Activated CD8-positive, alpha-beta memory T cell treated with anti-CD3 and anti-CD28 coated beads, Interleukin-2, amount 10 ng/mL, durations not matched to agents 7 days and 5 days (primary cell): ENCODE data around the gene TSGA10. TPM values are rescaled to one million over a fixed set of nuclear protein-coding genes. Genes with fewer than 3 reads are reported as not detected.
"Not testable (repeated sequence)": the region's sequence is repeated elsewhere in the genome, so short reads cannot be mapped to it uniquely, and the experiment has no call there.

ENCODE experiments used
- ATAC-seq: fragments of 150-1000 bp; cut with Tn5 transposase; one replicate; pipeline ENCODE4 v1.10.0; 2021; ENCODE audit warnings: moderate library complexity
- CTCF ChIA-PET: fragments of 350-600 bp; sonication (Branson Sonifier 250); formaldehyde crosslinking; loops from one replicate; lab custom pipeline; 2021; ENCODE audit warnings: antibody characterized with exemption; lab: Charles Lee
- DNase-seq: peaks from one replicate; pipeline ENCODE4 v3.0.0-alpha.2; 2020
- H3K27ac Mint-ChIP-seq: one replicate; pipeline ENCODE4 v1.8.0; 2021; ENCODE audit warnings: mild to moderate bottlenecking, mixed read lengths
- H3K27me3 Mint-ChIP-seq: one replicate; pipeline ENCODE4 v1.8.0; 2021; ENCODE audit warnings: mixed read lengths
- H3K36me3 Mint-ChIP-seq: one replicate; pipeline ENCODE4 v1.8.0; 2021; ENCODE audit warnings: mild to moderate bottlenecking, mixed read lengths
- H3K4me1 Mint-ChIP-seq: one replicate; pipeline ENCODE4 v1.8.0; 2021; ENCODE audit warnings: mixed read lengths
- H3K4me3 Mint-ChIP-seq: one replicate; pipeline ENCODE4 v1.8.0; 2021; ENCODE audit warnings: mild to moderate bottlenecking, moderate library complexity, mixed read lengths
- H3K9me3 Mint-ChIP-seq: one replicate; pipeline ENCODE4 v1.8.0; 2022; ENCODE audit warnings: low read depth, mixed read lengths
- total RNA-seq, 2 experiments: library from RNA; stranded (reverse); gene quantifications; one replicate each; pipeline ENCODE4 v1.2.3, GENCODE V29; 2021

TSGA10 gene
- total RNA-seq, 2 experiments from 2014 or later, result 5.0 to 7.2 TPM

DNA sequence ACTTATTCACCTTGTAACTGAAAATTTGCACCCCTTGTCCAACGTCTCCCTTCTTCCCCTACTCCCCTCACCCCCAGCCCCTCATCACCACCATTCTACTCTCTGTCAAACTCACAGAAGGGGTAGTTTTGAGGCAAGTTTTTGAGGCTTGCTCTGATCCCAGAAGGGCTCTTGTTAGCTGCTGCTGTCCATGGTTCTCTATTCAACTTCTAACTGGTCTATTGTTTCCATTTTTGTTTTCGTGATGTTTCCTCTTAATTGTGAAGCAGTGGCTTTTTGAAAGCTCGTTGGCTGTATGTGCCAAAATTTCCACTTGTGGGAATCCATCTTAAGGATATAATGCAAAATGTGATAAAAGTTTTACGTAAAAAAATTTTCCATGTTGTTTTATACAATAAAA lies 126.2 kb downstream of the TSGA10 start:
- Mint-ChIP-seq H3K27me3 (peaks cover 14% of the 10 kb centered on the region), H3K27ac (no peak overlapping the region), H3K4me3 (no peak overlapping the region), H3K36me3 (peaks cover 11% of the 10 kb centered on the region), H3K9me3 (peaks cover 7% of the 10 kb centered on the region), H3K4me1 (peaks cover 23% of the 10 kb centered on the region)
- CTCF ChIA-PET, result no interaction called here
- ATAC-seq (no peak), DNase-seq (no peak)

DNA sequence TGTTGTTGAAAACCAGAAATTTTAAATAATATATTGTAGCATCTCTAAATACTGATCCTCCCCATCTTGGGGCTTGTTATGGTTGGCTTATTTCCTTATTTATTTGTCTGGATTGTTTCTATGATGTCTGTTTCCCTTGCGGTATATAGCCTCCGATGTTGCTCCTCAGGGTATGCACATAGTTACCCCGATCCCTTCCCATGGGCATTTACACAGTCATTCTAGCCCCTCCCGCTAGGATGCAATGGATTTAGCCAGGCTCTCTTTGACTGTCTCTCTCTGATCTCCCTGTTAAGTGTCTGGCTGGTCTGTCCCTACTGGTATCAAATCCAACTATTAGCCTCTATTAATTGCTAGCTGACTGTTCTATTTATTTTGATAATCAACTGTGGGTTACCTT lies 126.9 kb downstream of the TSGA10 start:
- Mint-ChIP-seq H3K4me1 (peaks cover 18% of the 10 kb centered on the region), H3K9me3 (peaks cover 7% of the 10 kb centered on the region), H3K4me3 (no peak overlapping the region)

DNA sequence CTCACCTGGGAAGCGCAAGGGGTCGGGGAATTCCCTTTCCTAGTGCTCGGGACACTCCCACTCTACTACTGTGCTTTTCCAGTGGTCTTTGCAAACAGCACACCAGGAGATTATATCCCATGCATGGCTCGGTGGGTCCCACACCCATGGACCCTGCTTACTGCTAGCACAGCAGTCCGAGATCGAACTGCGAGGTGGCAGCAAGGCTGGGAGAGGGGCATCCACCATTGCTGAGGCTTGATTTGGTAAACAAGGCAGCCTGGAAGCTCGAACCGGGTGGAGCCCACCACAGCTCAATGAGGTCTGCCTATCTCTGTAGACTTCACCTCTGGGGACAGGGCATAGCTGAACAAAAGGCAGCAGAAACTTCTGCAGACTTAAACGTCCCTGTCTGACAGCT lies 154.0 kb downstream of the TSGA10 start:
- peaks cover 8% of the 10 kb centered on the region for H3K9me3 Mint-ChIP-seq
- DNase-seq (no peak), ATAC-seq (no peak)
- peaks cover 8% of the 10 kb centered on the region for H3K27me3 Mint-ChIP-seq
- H3K27ac Mint-ChIP-seq, result no peak overlapping the region
- H3K4me3 Mint-ChIP-seq, result no peak overlapping the region
- H3K4me1 Mint-ChIP-seq, result no peaks in the 10 kb centered on the region
- CTCF ChIA-PET, result no interaction called here
- no peaks in the 10 kb centered on the region for H3K36me3 Mint-ChIP-seq

More for the DNA sequence above, 126.9 kb downstream of the TSGA10 start:
- peaks cover 12% of the 10 kb centered on the region for H3K36me3 Mint-ChIP-seq
- peaks cover 12% of the 10 kb centered on the region for H3K27me3 Mint-ChIP-seq
- CTCF ChIA-PET, result no interaction called here
- ATAC-seq (no peak), DNase-seq (no peak)
- no peak overlapping the region for H3K27ac Mint-ChIP-seq

DNA sequence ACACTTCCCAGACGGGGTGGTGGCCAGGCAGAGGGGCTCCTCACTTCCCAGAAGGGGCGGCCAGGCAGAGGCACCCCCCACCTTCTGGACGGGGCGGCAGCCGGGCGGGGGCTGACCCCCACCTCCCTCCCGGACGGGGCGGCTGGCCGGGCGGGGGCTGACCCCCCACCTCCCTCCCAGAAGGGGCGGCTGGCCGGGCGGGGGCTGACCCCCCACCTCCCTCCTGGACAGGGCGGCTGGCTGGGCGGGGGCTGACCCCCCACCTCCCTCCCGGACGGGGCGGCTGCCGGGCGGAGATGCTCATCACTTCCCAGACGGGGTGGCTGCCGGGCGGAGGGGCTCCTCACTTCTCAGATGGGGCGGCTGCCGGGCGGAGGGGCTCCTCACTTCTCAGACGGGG lies 166.0 kb downstream of the TSGA10 start:
- H3K4me3 Mint-ChIP-seq, DNase-seq, H3K36me3 Mint-ChIP-seq, H3K27ac Mint-ChIP-seq, H3K9me3 Mint-ChIP-seq, CTCF ChIA-PET, H3K4me1 Mint-ChIP-seq, ATAC-seq: not testable (repeated sequence)
- peaks cover 17% of the 10 kb centered on the region for H3K27me3 Mint-ChIP-seq

DNA sequence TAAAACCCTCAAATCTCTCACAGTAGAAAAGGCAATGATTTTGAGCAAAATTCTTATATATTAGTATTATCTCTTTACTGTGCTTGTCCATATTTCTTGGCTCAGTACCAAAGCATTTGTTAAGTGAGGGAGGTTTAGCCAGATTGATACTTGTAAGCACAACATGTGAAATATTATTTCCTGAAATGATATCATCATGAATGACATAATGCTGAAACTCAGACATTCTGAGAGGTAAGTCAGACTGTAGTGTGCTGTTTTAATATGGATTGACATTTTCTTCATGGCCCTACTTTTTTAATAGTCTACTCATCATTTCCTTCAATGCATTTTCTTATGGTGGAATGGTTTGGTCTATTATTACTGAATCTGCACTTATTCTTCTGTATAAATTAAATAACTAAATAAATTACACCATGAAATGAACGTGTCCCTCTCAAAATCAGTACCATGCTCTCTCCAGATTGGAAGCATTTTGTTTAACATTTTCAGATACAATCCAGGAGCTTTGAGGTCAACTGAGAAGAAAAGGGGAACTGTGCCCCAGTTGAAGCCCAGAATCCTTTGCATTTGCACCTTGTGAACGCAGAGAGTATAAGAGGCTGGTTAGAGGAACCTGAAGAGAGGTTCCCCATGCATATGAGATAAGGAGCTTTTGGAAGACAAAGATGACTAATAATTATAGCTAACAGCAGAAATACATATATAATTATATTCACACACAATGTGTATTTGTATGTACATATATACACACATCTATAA lies 168.7 kb downstream of the TSGA10 start:
- Mint-ChIP-seq H3K4me1 (no peaks in the 10 kb centered on the region), H3K27me3 (peaks cover 8% of the 10 kb centered on the region), H3K27ac (no peak overlapping the region), H3K9me3 (peaks cover 2% of the 10 kb centered on the region), H3K36me3 (no peaks in the 10 kb centered on the region), H3K4me3 (no peak overlapping the region)
- DNase-seq (no peak), ATAC-seq (no peak)
- CTCF ChIA-PET, result no interaction called here

DNA sequence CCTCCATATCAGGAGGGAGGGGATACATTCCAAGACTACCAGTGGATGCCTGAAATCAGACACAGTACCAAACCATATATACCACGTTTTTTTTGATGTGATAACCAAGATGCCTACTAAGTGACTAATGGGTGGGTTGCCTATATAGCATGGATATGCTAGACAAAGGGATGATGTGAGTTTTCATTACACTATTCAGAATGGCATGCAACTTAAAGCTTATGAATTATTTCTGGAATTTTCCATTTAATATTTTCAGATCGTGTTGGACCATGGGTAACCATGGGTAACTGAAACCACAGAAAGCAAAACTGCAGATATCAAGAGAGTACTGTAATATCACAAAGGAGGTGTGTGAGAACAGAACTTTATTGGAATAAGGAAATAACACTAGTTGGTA lies 179.1 kb downstream of the TSGA10 start:
- DNase-seq, result no peak
- H3K4me3 Mint-ChIP-seq, result no peak overlapping the region
- ATAC-seq, result no peak
- CTCF ChIA-PET, result no interaction called here
- no peaks in the 10 kb centered on the region for H3K36me3 Mint-ChIP-seq
- H3K4me1 Mint-ChIP-seq, result no peaks in the 10 kb centered on the region
- H3K27me3 Mint-ChIP-seq, result peaks cover 22% of the 10 kb centered on the region
- peaks cover 21% of the 10 kb centered on the region for H3K9me3 Mint-ChIP-seq
- no peak overlapping the region for H3K27ac Mint-ChIP-seq

DNA sequence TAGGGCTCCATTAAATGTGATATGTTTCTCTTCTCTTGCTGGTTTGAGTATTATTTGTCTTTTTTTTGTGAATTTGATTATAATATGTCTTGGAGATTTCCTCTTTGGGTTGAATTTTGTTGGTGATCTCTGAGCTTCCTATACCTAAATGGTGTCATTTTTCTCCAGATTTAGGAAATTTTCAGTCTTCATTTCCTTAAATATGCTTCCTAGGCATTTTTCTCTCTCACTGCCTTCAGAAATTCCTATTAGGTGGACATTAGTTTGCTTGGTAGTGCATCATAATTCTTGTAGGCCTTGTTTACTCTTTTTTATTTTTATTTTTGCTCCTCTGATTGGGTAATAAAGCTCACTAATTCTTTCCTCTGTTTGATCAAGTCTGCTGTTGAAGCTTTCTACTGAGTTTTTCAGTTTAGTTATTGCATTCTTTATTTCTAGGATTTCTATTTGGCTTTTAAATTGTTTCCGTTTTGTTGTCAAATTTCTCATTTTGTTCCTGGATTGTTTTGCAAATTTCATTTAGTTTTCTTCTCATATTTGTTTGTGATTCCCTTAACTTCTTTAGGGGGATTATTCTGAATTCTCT lies 182.1 kb downstream of the TSGA10 start:
- CTCF ChIA-PET, result no interaction called here
- H3K36me3 Mint-ChIP-seq, result no peaks in the 10 kb centered on the region
- ATAC-seq (no peak), DNase-seq (no peak)
- peaks cover 28% of the 10 kb centered on the region for H3K27me3 Mint-ChIP-seq
- H3K27ac Mint-ChIP-seq, result no peak overlapping the region
- peaks cover 21% of the 10 kb centered on the region for H3K9me3 Mint-ChIP-seq
- no peaks in the 10 kb centered on the region for H3K4me1 Mint-ChIP-seq
- H3K4me3 Mint-ChIP-seq, result no peak overlapping the region

DNA sequence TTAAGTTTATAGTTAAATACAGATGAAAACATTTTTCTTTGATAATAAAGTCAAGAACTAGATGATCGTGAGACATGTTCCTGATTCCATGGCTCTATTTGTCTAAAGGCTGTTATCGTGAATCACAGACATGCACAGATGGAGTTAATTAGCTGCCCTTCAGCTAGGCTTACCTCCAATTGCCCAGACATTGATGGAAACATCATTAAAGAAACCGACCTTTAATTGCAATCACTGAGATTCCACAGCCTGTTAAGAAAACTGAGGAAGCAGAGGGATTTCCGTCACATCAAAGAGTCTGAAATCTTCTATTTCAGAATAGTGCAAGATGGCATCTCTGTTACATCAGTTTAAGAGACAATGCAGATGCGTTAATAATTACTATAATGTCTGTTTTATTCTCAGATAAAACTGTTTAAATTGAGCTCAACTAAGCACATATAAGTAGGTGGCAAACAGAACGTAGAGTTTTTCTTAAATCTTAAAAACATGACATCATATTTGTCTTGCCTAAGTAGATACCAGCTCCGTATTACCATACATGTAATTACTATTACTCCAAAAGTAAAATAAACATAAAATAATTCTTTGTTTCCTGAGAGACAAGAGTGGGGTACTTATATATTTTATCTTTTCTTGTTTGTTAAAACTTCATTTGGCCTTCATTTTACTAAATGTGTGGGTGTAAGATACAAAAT lies 194.8 kb downstream of the TSGA10 start:
- H3K4me3 Mint-ChIP-seq, result no peak overlapping the region
- CTCF ChIA-PET, result interaction anchor here (1.0 kb wide), 1 partner anchor 26 kb away, joined by 3 read pairs; no protein-coding TSS in a partner anchor
- H3K27ac Mint-ChIP-seq, result no peak overlapping the region
- H3K4me1 Mint-ChIP-seq, result no peaks in the 10 kb centered on the region
- DNase-seq (no peak), ATAC-seq (no peak)
- H3K36me3 Mint-ChIP-seq, result peaks cover 2% of the 10 kb centered on the region
- H3K9me3 Mint-ChIP-seq, result peaks cover 2% of the 10 kb centered on the region
- H3K27me3 Mint-ChIP-seq, result peaks cover 31% of the 10 kb centered on the region

DNA sequence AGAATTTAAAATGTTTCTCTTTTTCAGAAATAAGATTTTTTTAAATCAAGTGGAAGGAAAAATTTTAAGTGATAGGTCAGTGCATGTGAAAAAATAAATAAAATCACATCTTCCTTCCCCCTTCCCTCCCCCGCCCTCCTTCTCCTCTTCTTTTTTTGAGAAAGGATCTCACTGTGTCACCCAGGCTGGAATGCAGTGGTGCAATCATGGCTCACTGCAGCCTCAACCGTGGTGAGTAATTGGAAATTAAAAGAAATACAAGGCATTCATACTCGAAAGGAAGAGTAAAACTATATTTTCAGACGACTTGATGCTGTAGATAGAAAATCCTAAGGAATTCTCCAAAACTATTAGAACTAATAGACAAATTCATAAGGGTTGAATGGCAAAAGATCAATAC lies 201.8 kb downstream of the TSGA10 start:
- Mint-ChIP-seq H3K4me1 (no peaks in the 10 kb centered on the region), H3K4me3 (no peak overlapping the region), H3K36me3 (no peaks in the 10 kb centered on the region), H3K27ac (no peak overlapping the region), H3K27me3 (peaks cover 58% of the 10 kb centered on the region), H3K9me3 (no peaks in the 10 kb centered on the region)
- DNase-seq (no peak), ATAC-seq (no peak)
- CTCF ChIA-PET, result no interaction called here

DNA sequence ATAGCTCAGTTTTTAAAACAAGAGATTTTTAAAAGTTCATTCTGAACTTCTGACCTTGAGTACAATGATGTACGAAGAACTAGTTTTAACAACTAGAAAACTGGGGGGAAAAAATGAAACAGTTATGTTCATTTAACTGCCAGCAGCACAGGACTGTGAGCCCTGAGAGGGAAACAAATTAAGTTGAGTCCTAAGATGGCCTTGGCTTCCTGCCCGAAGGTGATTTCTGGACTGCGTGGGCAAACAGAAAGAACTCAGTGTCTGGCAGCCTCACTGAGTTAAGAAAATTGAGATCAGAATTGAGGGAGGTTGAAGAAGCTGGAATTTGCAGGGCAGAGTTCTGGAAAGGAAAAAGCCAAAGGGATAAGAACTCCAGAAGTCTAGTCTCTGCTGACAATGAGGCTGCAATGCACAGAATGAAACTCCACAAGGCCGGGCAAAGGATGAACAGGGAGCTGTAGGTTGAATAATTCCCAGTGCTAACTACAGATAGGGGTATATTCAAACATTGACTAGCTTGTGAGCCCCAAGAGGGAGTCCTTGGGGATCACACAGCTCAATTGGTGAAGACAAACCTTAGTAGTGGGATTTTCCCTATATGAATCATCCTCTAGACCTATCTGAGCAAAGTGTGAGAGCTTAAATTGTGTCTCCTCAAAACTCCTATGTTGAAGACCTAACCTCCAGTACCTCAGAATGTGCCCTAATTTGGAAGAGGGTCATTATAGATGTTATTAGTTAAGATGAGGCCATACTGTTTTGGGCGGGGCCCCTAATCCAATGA lies 205.6 kb downstream of the TSGA10 start:
- H3K27ac Mint-ChIP-seq, result no peak overlapping the region
- no peaks in the 10 kb centered on the region for H3K4me1 Mint-ChIP-seq
- H3K36me3 Mint-ChIP-seq, result no peaks in the 10 kb centered on the region
- DNase-seq (no peak), ATAC-seq (no peak)
- peaks cover 56% of the 10 kb centered on the region for H3K27me3 Mint-ChIP-seq
- H3K9me3 Mint-ChIP-seq, result no peaks in the 10 kb centered on the region
- CTCF ChIA-PET, result no interaction called here
- H3K4me3 Mint-ChIP-seq, result no peak overlapping the region

DNA sequence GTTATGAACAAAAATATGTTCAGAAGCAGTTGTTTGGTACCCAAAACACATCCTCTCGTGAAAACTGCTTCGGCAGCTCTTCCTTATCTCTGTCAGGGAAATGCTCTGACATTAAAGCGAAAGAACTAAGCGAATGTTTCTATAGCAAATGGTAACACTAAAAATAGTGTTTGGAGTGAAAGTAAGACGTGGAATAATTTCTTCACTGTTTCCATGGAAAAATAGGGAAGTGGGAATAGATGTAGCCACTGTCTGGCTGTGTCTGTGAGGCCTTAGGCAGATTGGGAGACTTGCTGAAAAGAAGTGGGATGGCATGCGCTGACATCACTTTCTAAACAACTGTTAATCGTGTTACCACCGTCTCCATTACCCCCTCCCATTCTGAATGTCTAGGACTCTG lies 207.2 kb downstream of the TSGA10 start:
- DNase-seq (no peak), ATAC-seq (no peak)
- Mint-ChIP-seq H3K9me3 (no peaks in the 10 kb centered on the region), H3K27ac (no peak overlapping the region), H3K4me3 (no peak overlapping the region), H3K4me1 (no peaks in the 10 kb centered on the region), H3K36me3 (no peaks in the 10 kb centered on the region), H3K27me3 (peaks cover 47% of the 10 kb centered on the region)
- CTCF ChIA-PET, result interaction anchor here (1.5 kb wide), 1 partner anchor 11 kb away, joined by 3 read pairs; the partner anchor contains the start of gene CRACDL
